ENCODE data around the gene TMBIM4.

Gene TMBIM4

DNA sequence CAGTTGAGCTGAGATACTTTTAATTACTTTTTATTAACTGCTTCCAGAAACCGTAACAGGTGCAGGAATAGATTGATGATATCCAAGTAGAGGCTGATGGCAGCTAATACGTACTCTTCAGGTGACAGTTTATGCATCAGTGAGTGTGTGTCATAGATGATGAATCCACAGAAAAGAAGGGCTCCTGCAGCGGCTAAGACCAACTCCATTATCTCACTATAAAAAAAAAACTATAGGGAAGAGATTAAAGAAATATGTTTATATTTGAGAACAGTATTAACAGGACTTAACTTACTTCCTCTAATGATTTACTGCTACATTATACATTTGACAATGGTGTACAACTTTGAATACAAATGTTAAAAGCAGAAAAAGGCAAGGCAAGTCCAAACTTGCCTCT lies 31.9 kb downstream of the TMBIM4 start:
- no CpG with 5 or more reads among the region's 3 CpGs for WGBS

GRCh38 chr12:66132408-66132807 lies 37.4 kb downstream of the TMBIM4 start:
- no peak overlapping the region for H3K4me3 ChIP-seq (ENCODE audit: insufficient read depth in 1 of 2, low read depth in 1 of 2, low read length in 2 of 2)
- no peak overlapping the region for H3K4me2 ChIP-seq (ENCODE audit: low read length, poor library complexity, severe bottlenecking)
- peak overlapping the region; percentile 98 for H3K27ac ChIP-seq (ENCODE audit: low read length, poor library complexity, severe bottlenecking)
- no peak overlapping the region for H2BK120ac ChIP-seq (ENCODE audit: low read depth, low read length)
- H2AFZ ChIP-seq (ENCODE audit: low read depth, low read length), result no peak overlapping the region
- peaks cover 0 to 28% of the 10 kb centered on the region in 2 experiments for H3K36me3 ChIP-seq (ENCODE audit: control insufficient read depth in 1 of 2, insufficient read depth in 2 of 2, low read depth in 1 of 2, low read length in 2 of 2)
- peak overlapping the region in 1 of 2 experiments; percentile 19 for H3K18ac ChIP-seq (ENCODE audit: low read depth in 1 of 2, low read length in 2 of 2)
- H3K9ac ChIP-seq (ENCODE audit: low read length), result peak overlapping the region; percentile 14
- peak overlapping the region; percentile 94 for H2AK5ac ChIP-seq (ENCODE audit: low read length, severe bottlenecking)
- no peak overlapping the region for H3K23ac ChIP-seq (ENCODE audit: low read length in 2 of 2)
- no peak overlapping the region for H2BK15ac ChIP-seq (ENCODE audit: low read depth, poor library complexity, severe bottlenecking)
- H3K4ac ChIP-seq (ENCODE audit: low read depth in 1 of 2, low read length in 2 of 2), result peak overlapping the region in 1 of 2 experiments; percentile 41
- H3K4me1 ChIP-seq (ENCODE audit: control insufficient read depth, insufficient read depth, low read depth, low read length), result peaks cover 4% of the 10 kb centered on the region
- H4K91ac ChIP-seq (ENCODE audit: low read length), result no peak overlapping the region
- no peaks in the 10 kb centered on the region for H3K27me3 ChIP-seq (ENCODE audit: control insufficient read depth in 1 of 2, insufficient read depth in 1 of 2, low read length in 2 of 2)
- H2BK5ac ChIP-seq (ENCODE audit: low read depth, low read length, poor library complexity, severe bottlenecking), result peak overlapping the region; percentile 95
- H4K8ac ChIP-seq (ENCODE audit: low read length), result no peak overlapping the region
- H3K79me1 ChIP-seq (replicated peaks; ENCODE audit: low read length, poor library complexity, severe bottlenecking), result peaks cover 6% of the 10 kb centered on the region
- peaks cover under 1% of the 10 kb centered on the region for H3K9me3 ChIP-seq (ENCODE audit: control insufficient read depth, low read length)
- H3K14ac ChIP-seq (ENCODE audit: low read length in 2 of 2), result no peak overlapping the region
- peak; percentile 89 for DNase-seq
- no peak overlapping the region for H2BK12ac ChIP-seq (ENCODE audit: low read length in 2 of 2)

More for the DNA sequence above, 31.9 kb downstream of the TMBIM4 start:
- no peak overlapping the region for H2BK5ac ChIP-seq (ENCODE audit: low read depth, low read length, poor library complexity, severe bottlenecking)
- H3K18ac ChIP-seq (ENCODE audit: low read depth in 1 of 2, low read length in 2 of 2), result no peak overlapping the region
- H4K8ac ChIP-seq (ENCODE audit: low read length), result no peak overlapping the region
- no peak overlapping the region for H3K23ac ChIP-seq (ENCODE audit: low read length in 2 of 2)
- H3K4ac ChIP-seq (ENCODE audit: low read depth in 1 of 2, low read length in 2 of 2), result no peak overlapping the region
- H3K36me3 ChIP-seq (ENCODE audit: control insufficient read depth in 1 of 2, insufficient read depth in 2 of 2, low read depth in 1 of 2, low read length in 2 of 2), result peaks cover 0 to 67% of the 10 kb centered on the region in 2 experiments
- no peak overlapping the region for H3K14ac ChIP-seq (ENCODE audit: low read length in 2 of 2)
- no peak overlapping the region for H3K9ac ChIP-seq (ENCODE audit: low read length)
- no peak overlapping the region for H2BK15ac ChIP-seq (ENCODE audit: low read depth, poor library complexity, severe bottlenecking)
- DNase-seq, result no peak
- peaks cover 5% of the 10 kb centered on the region for H3K79me1 ChIP-seq (replicated peaks; ENCODE audit: low read length, poor library complexity, severe bottlenecking)
- H3K9me3 ChIP-seq (ENCODE audit: control insufficient read depth, low read length), result peaks cover 54% of the 10 kb centered on the region
- no peak overlapping the region for H2BK120ac ChIP-seq (ENCODE audit: low read depth, low read length)
- H2AK5ac ChIP-seq (ENCODE audit: low read length, severe bottlenecking), result no peak overlapping the region
- H2BK12ac ChIP-seq (ENCODE audit: low read length in 2 of 2), result no peak overlapping the region
- H3K4me2 ChIP-seq (ENCODE audit: low read length, poor library complexity, severe bottlenecking), result no peak overlapping the region
- H3K4me3 ChIP-seq (ENCODE audit: insufficient read depth in 1 of 2, low read depth in 1 of 2, low read length in 2 of 2), result no peak overlapping the region
- H2AFZ ChIP-seq (ENCODE audit: low read depth, low read length), result no peak overlapping the region
- H4K91ac ChIP-seq (ENCODE audit: low read length), result no peak overlapping the region
- H3K27me3 ChIP-seq (ENCODE audit: control insufficient read depth in 1 of 2, insufficient read depth in 1 of 2, low read length in 2 of 2), result no peaks in the 10 kb centered on the region
- peaks cover 1% of the 10 kb centered on the region for H3K4me1 ChIP-seq (ENCODE audit: control insufficient read depth, insufficient read depth, low read depth, low read length)
- H3K27ac ChIP-seq (ENCODE audit: low read length, poor library complexity, severe bottlenecking), result no peak overlapping the region

DNA sequence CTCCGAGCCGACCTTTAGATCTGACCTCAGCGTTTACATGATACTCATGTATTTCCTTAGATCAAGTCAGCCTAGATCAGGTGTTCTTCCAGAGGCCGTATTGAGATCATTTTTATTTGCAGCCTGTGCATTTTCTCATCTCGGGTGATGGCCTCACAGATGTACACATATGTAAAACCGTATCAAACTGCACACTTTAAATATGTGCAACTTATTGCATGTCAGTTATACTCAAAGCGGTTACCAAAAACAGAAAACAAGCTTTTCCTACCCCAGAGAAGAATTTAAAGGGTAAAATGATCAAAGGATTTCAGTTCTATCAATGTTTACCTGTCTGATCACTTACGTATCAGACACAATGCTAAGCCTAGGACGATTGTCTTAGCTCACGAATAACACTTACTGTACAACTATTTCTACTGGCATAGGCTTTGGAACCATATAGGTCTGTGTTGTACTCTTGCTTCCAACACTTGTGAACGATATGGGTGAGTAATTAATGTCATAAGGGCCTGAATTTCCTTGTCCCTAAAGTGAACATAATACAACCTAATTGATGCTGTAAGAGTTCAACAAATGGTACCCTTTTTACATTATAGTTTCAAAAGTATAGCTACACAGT lies 38.6 kb downstream of the TMBIM4 start:
- Histone ChIP-seq H3K4me1 (ENCODE audit: control insufficient read depth, insufficient read depth, low read depth, low read length) (peaks cover 4% of the 10 kb centered on the region), H2BK120ac (ENCODE audit: low read depth, low read length) (no peak overlapping the region)

DNA sequence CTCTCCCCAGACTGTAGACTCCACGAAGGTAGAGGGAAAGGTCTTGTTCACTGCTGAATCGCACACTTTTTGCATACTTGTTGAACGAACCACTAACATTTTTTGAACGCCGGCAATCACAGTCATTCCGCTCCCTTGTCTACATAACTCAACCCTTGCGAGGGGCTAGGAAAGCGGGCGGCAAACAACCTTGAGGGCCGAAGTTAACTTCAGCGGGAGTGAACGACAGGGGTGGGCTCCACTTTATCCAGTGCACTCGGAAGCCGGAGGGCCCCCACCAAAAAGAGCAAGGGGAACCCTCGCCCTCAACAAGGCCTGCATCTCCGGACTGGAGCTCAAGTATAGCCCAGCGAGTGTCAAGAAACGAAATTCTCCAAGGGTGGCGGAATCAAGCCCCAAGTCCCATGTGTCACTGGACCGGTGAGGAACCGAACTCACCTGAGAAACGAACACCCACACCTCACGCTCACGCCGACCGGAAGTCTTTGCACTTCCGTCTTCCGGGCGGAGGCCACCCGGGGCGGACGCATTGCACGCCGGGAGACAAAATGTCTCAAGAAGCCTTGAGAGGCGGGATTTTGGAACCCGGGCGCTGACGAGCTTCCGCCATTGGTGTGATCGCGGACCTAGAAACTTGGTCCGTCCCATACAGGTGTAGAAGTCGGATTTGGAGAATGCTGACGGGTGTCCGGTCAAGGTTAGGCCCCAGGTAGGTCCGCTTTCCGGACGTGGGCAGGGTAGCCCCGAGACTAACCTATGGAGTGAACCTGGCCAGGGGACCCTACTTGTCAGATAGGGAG lies 39.3 kb downstream of the TMBIM4 start, which contains the start of gene LLPH:
Gene LLPH, minus strand, starts transcription at position 484 of the 800 bp plus-strand sequence. CDS start 1,644 bp downstream, outside the sequence.
- Histone ChIP-seq H4K8ac (ENCODE audit: low read length) (peak within 1 kb of the TSS; percentile 90), H3K36me3 (ENCODE audit: control insufficient read depth in 1 of 2, insufficient read depth in 2 of 2, low read depth in 1 of 2, low read length in 2 of 2) (peaks cover 0 to 30% of the 10 kb centered on the region in 2 experiments), H3K27ac (ENCODE audit: low read length, poor library complexity, severe bottlenecking) (peak within 1 kb of the TSS; percentile 20), H3K27me3 (ENCODE audit: control insufficient read depth in 1 of 2, insufficient read depth in 1 of 2, low read length in 2 of 2) (no peaks in the 10 kb centered on the region), H2AK5ac (ENCODE audit: low read length, severe bottlenecking) (peak within 1 kb of the TSS; percentile 38), H2BK12ac (ENCODE audit: low read length in 2 of 2) (peak within 1 kb of the TSS in 1 of 2 experiments; percentile 39), H3K4me2 (ENCODE audit: low read length, poor library complexity, severe bottlenecking) (peak within 1 kb of the TSS; percentile 39), H3K4me3 (ENCODE audit: insufficient read depth in 1 of 2, low read depth in 1 of 2, low read length in 2 of 2) (peak within 1 kb of the TSS; percentile 74 to 99), H2BK5ac (ENCODE audit: low read depth, low read length, poor library complexity, severe bottlenecking) (peak within 1 kb of the TSS; percentile 66), H2AFZ (ENCODE audit: low read depth, low read length) (peak within 1 kb of the TSS; percentile 82), H4K91ac (ENCODE audit: low read length) (peak within 1 kb of the TSS; percentile 11), H3K18ac (ENCODE audit: low read depth in 1 of 2, low read length in 2 of 2) (peak within 1 kb of the TSS; percentile 70 to 72), H3K79me1 (replicated peaks; ENCODE audit: low read length, poor library complexity, severe bottlenecking) (peaks cover 6% of the 10 kb centered on the region), H3K9me3 (ENCODE audit: control insufficient read depth, low read length) (no peaks in the 10 kb centered on the region), H3K4ac (ENCODE audit: low read depth in 1 of 2, low read length in 2 of 2) (peak within 1 kb of the TSS in 1 of 2 experiments; percentile 54), H3K23ac (ENCODE audit: low read length in 2 of 2) (no peak within 1 kb of the TSS), H2BK120ac (ENCODE audit: low read depth, low read length) (peak within 1 kb of the TSS; percentile 24), H3K4me1 (ENCODE audit: control insufficient read depth, insufficient read depth, low read depth, low read length) (peaks cover 4% of the 10 kb centered on the region), H3K9ac (ENCODE audit: low read length) (peak within 1 kb of the TSS; percentile 98), H2BK15ac (ENCODE audit: low read depth, poor library complexity, severe bottlenecking) (peak within 1 kb of the TSS; percentile 54), H3K14ac (ENCODE audit: low read length in 2 of 2) (no peak within 1 kb of the TSS)
- DNase-seq, result peak; percentile 79
- 54% methylated on average over 49 of the region's 49 CpGs for WGBS

More for the DNA sequence above, 38.6 kb downstream of the TMBIM4 start:
- H3K9me3 ChIP-seq (ENCODE audit: control insufficient read depth, low read length), result no peaks in the 10 kb centered on the region
- H3K79me1 ChIP-seq (replicated peaks; ENCODE audit: low read length, poor library complexity, severe bottlenecking), result peaks cover 6% of the 10 kb centered on the region
- H3K18ac ChIP-seq (ENCODE audit: low read depth in 1 of 2, low read length in 2 of 2), result peak overlapping the region; percentile 62 to 70
- peak overlapping the region; percentile 20 for H3K27ac ChIP-seq (ENCODE audit: low read length, poor library complexity, severe bottlenecking)
- H3K4me2 ChIP-seq (ENCODE audit: low read length, poor library complexity, severe bottlenecking), result peak overlapping the region; percentile 37
- H4K8ac ChIP-seq (ENCODE audit: low read length), result peak overlapping the region; percentile 90
- no peak overlapping the region for H4K91ac ChIP-seq (ENCODE audit: low read length)
- WGBS, result 61% methylated on average over 9 of the region's 11 CpGs
- H3K4me3 ChIP-seq (ENCODE audit: insufficient read depth in 1 of 2, low read depth in 1 of 2, low read length in 2 of 2), result peak overlapping the region; percentile 74 to 99
- H2AK5ac ChIP-seq (ENCODE audit: low read length, severe bottlenecking), result peak overlapping the region; percentile 38
- H3K4ac ChIP-seq (ENCODE audit: low read depth in 1 of 2, low read length in 2 of 2), result no peak overlapping the region
- H2BK15ac ChIP-seq (ENCODE audit: low read depth, poor library complexity, severe bottlenecking), result peak overlapping the region; percentile 28
- H3K23ac ChIP-seq (ENCODE audit: low read length in 2 of 2), result no peak overlapping the region
- peaks cover 0 to 28% of the 10 kb centered on the region in 2 experiments for H3K36me3 ChIP-seq (ENCODE audit: control insufficient read depth in 1 of 2, insufficient read depth in 2 of 2, low read depth in 1 of 2, low read length in 2 of 2)
- H2BK5ac ChIP-seq (ENCODE audit: low read depth, low read length, poor library complexity, severe bottlenecking), result peak overlapping the region; percentile 66
- peak overlapping the region; percentile 82 for H2AFZ ChIP-seq (ENCODE audit: low read depth, low read length)
- H3K27me3 ChIP-seq (ENCODE audit: control insufficient read depth in 1 of 2, insufficient read depth in 1 of 2, low read length in 2 of 2), result no peaks in the 10 kb centered on the region
- H3K9ac ChIP-seq (ENCODE audit: low read length), result peak overlapping the region; percentile 98
- peak overlapping the region in 1 of 2 experiments; percentile 39 for H2BK12ac ChIP-seq (ENCODE audit: low read length in 2 of 2)
- no peak overlapping the region for H3K14ac ChIP-seq (ENCODE audit: low read length in 2 of 2)
- DNase-seq, result no peak

Data from mesenchymal stem cell (in vitro differentiated cells and primary cell).